GM13976 (cell line): Measurements from ENCODE around the gene CDH23.

Experiments used
- DNase-seq: peaks from one replicate; pipeline ENCODE4 v3.0.0; 2012; ENCODE audit warnings: low spot score
- in situ Hi-C: fragments of 300-500 bp; cut with MboI; formaldehyde crosslinking; loops from one replicate; pipeline ENCODE4 v1.12.0; 2022; ENCODE audit warnings: low sequenced_read_pairs, mixed read lengths, inconsistent platforms; ENCODE audit not compliant: unreplicated experiment
- TF ChIP-seq, protein P1 (sequence below): IDR thresholded peaks from 2 replicates; pipeline ENCODE4 v1.5.1; 2012; ENCODE audit warnings: borderline replicate concordance, mild to moderate bottlenecking; ENCODE audit not compliant: insufficient read depth; ENCODE audit errors: extremely low read depth, missing control alignments, control extremely low read depth

CDH23 gene

DNA sequence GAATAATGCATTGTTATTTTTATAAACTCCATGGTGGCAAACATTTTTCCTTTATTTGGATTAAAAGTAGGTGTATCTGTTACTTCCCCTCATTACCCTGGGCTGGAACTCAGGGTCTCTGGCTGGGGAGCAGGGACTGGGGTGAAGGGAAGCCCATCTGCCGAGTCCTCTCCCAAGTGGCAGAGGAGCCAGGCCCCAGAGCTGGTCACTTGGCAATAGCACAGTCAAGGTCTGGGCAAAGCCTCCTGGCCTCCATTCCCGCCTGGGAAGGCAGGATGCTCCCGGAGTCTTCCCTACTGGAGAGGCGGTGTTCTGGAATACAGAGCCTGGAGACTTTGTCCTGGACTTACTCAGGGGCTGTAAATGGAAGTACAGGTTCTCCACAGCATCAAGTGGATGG lies 76.2 kb downstream of the CDH23 start:
- DNase-seq = no peak
- TF ChIP-seq, protein P1, sequence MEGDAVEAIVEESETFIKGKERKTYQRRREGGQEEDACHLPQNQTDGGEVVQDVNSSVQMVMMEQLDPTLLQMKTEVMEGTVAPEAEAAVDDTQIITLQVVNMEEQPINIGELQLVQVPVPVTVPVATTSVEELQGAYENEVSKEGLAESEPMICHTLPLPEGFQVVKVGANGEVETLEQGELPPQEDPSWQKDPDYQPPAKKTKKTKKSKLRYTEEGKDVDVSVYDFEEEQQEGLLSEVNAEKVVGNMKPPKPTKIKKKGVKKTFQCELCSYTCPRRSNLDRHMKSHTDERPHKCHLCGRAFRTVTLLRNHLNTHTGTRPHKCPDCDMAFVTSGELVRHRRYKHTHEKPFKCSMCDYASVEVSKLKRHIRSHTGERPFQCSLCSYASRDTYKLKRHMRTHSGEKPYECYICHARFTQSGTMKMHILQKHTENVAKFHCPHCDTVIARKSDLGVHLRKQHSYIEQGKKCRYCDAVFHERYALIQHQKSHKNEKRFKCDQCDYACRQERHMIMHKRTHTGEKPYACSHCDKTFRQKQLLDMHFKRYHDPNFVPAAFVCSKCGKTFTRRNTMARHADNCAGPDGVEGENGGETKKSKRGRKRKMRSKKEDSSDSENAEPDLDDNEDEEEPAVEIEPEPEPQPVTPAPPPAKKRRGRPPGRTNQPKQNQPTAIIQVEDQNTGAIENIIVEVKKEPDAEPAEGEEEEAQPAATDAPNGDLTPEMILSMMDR = no peak
- in situ Hi-C loops = no loop called here

DNA sequence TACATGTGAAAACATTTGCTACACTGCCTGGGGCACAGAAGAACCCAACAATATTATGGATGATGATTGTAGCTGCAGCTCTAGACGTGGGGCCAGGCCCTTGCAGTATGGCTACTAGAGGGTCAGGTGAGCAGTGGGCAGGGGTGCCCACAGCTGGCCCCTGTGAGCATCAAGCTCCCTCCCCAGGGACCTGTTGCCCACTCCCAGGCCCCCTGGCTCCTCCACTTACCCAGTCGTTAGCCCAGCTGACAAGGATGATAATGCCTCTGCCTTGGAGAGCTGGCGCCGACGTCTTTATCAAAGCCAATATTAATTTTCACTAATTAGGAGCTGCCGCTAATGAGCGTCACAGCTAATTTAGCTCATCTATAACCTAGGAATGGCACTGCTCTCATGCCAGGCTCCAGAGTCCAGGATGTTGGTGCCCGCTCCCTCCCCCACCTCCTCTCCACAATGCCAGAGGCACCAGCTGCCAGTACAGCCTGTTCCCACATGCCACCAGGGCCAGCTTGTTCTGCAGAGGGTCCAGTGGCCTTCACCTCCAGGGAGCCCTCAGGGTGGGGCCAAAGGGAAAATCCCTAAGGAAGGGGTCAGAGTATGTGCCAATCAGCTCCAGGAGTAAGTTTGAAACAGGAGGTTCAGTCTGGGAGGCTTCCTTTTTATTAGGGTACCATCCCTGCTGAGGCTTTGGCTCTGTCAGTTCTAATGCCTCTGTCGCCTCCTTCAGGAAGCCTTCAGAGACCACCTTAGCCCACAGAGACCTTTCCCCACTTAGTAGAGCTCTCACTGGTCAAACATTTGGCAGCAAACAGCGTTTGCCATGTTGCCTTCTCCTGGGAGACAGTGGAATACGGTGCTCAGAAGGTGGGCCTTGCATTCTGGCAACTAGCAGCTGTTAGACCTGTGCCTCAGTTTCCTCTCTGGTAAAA lies 77.2 kb downstream of the CDH23 start:
- no peak for DNase-seq
- TF ChIP-seq, protein P1 = no peak
- in situ Hi-C loops = no loop called here

DNA sequence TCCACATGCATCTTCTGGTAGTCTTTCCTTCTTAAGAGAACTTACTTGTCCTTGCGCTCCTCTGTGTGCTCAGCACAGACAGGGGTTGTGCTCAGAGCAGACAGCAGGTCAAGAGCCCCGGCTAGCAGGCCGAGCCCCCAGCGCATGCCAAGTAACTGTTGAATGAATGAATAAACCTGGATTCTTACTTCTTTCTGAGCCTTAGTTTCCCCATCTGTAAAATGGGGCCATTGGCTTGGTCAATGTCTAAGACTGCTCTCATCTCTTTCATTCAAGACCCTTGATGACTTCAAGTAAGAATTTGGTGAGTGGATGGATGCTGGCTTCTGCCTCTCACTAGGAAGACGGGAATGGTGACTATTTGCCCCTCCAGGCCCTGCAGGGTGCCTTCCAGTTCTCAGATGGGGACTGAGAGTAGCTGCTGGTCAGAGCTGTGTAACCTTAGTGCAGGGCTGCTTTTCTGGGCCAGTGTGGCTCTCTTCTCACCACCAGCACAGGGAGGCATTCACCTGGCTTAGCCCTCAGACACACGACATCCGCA lies 78.1 kb downstream of the CDH23 start:
- TF ChIP-seq, protein P1 = no peak
- in situ Hi-C loops = no loop called here
- no peak for DNase-seq

DNA sequence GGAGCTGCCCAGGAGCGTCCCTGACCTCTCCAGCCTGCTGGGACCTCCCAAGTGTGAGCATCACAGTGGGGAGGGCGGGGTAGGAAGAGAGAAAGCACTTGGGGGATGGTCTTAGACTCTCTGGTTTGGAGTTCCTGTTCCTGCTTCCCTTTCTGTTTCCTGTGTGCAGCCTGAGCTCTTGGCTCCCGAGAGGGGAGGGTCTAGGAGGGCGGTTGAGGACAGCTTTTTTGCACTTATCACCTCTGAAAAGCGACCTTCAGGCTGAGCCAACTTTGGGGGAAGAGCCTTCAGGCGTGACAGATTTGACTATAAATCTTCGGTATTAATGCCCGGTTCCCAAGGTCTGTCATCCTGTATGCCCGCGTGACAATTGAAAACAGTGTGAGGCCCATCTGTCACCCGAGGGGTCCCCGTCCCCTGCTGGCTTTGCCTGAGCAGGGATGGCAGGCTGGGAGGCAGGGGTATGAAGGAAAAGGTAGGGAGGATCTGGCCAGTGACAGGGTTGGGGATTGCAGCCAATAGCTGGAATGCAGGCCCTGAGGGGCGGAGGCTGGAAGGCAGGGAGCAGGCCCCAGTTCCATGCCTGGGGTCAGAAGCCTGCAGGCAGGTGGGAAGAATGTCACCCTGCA lies 78.6 kb downstream of the CDH23 start:
- TF ChIP-seq, protein P1 = no peak
- DNase-seq = no peak
- in situ Hi-C loops = no loop called here

DNA sequence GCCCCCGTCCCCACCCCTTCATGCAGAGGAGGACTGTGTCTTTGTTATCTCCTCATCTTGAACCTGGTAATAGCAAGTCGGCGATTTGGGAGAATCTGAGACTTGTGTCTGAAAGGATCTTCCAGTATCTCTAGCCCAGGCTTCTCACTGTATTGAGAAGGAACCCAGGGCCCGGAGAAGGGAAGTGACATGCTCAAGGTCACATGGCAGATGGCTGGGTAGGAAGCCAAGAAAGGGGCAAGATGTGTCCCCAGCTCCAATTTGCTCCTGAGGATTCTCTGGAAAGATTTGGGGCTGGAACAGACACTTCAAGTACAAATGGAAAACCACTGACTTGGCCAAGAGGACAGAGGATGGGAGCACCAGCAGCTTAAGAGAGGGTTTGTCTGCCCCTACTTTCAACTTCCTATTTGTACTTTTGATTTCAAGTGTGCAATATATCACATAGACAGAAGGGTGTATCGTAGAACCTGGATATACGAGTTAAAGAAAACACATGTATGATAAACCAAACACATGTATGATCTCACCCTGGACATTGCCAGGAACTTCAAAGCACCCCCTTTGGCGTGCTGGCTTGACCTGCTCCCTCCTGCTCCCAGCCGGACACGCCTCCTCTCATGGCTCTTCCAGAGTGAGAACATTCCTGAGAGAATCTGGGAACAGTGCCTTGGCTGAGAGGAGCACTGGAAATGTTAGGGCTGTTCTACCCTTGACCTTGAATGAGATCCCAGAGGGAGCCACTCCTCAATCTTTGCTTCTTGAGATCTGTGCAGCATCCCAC lies 79.7 kb downstream of the CDH23 start:
- DNase-seq = no peak
- in situ Hi-C loops = no loop called here
- TF ChIP-seq, protein P1 = no peak

DNA sequence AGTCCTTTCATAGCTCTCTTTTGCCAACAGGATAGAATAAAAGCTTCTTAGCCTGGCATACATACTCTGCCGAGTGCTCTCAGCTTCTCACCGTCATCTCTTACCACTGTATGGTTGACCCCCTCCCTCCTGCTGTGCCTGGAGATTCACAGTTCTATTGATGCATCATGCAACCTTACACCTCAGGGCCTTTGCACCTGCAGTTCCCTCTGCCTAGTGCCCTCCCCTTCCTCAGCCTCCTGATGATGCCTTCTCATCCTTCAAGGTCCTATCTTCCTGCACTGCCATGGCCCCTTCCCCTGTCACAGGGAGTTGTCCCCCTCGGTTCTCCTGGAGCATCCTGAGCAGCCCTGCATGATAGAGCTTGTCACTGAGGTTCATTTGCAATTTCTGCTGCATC lies 81.5 kb downstream of the CDH23 start:
- TF ChIP-seq, protein P1 = no peak
- in situ Hi-C loops = no loop called here
- DNase-seq = no peak
